Measurements from ENCODE around the gene ISM1.

ISM1 gene

GRCh38 chr20:13336308-13337089 lies 115.4 kb downstream of the ISM1 start:
- no peaks in the 10 kb centered on the region for H3K27me3 Mint-ChIP-seq (ENCODE audit: low read depth)
- no peak overlapping the region for H3K27ac Mint-ChIP-seq
- no peaks in the 10 kb centered on the region for H3K9me3 Mint-ChIP-seq
- H3K4me3 Mint-ChIP-seq, result no peak overlapping the region
- H3K36me3 Mint-ChIP-seq (ENCODE audit: low read depth), result no peaks in the 10 kb centered on the region
- H3K4me1 Mint-ChIP-seq (ENCODE audit: low read depth), result peaks cover 18% of the 10 kb centered on the region
- peak; percentile 35 for DNase-seq (ENCODE audit: low spot score)

- DNase-seq (ENCODE audit: low spot score), result no peak
- Mint-ChIP-seq H3K4me1 (ENCODE audit: low read depth) (peaks cover 18% of the 10 kb centered on the region), H3K36me3 (ENCODE audit: low read depth) (no peaks in the 10 kb centered on the region)
These were observed 116.2 kb downstream of the ISM1 start for GRCh38 chr20:13337090-13337784.

GRCh38 chr20:13338097-13338661 lies 117.1 kb downstream of the ISM1 start:
- Mint-ChIP-seq H3K27me3 (ENCODE audit: low read depth) (no peaks in the 10 kb centered on the region), H3K36me3 (ENCODE audit: low read depth) (no peaks in the 10 kb centered on the region), H3K9me3 (no peaks in the 10 kb centered on the region), H3K27ac (no peak overlapping the region), H3K4me3 (no peak overlapping the region), H3K4me1 (ENCODE audit: low read depth) (peaks cover 18% of the 10 kb centered on the region)
- DNase-seq (ENCODE audit: low spot score), result peak; percentile 30

More at GRCh38 chr20:13337090-13337784, 116.2 kb downstream of the ISM1 start:
- Mint-ChIP-seq H3K9me3 (no peaks in the 10 kb centered on the region), H3K27ac (peak overlapping the region; percentile 43), H3K4me3 (no peak overlapping the region), H3K27me3 (ENCODE audit: low read depth) (no peaks in the 10 kb centered on the region)

GRCh38 chr20:13338999-13339411 lies 117.9 kb downstream of the ISM1 start:
- Mint-ChIP-seq H3K9me3 (no peaks in the 10 kb centered on the region), H3K27ac (no peak overlapping the region), H3K27me3 (ENCODE audit: low read depth) (no peaks in the 10 kb centered on the region), H3K4me1 (ENCODE audit: low read depth) (peaks cover 18% of the 10 kb centered on the region), H3K36me3 (ENCODE audit: low read depth) (no peaks in the 10 kb centered on the region), H3K4me3 (no peak overlapping the region)
- no peak for DNase-seq (ENCODE audit: low spot score)

- Mint-ChIP-seq H3K4me3 (no peak overlapping the region), H3K27ac (no peak overlapping the region), H3K27me3 (ENCODE audit: low read depth) (no peaks in the 10 kb centered on the region), H3K36me3 (ENCODE audit: low read depth) (no peaks in the 10 kb centered on the region), H3K4me1 (ENCODE audit: low read depth) (peaks cover 18% of the 10 kb centered on the region), H3K9me3 (no peaks in the 10 kb centered on the region)
- DNase-seq (ENCODE audit: low spot score), result no peak
These were observed 119.0 kb downstream of the ISM1 start for GRCh38 chr20:13340088-13340487.

- Mint-ChIP-seq H3K4me1 (ENCODE audit: low read depth) (peaks cover 18% of the 10 kb centered on the region), H3K27ac (no peak overlapping the region)
These were observed 120.8 kb downstream of the ISM1 start for GRCh38 chr20:13341737-13342393.

GRCh38 chr20:13342469-13343242 lies 121.6 kb downstream of the ISM1 start:
- no peaks in the 10 kb centered on the region for H3K27me3 Mint-ChIP-seq (ENCODE audit: low read depth)
- no peak for DNase-seq (ENCODE audit: low spot score)
- no peak overlapping the region for H3K4me3 Mint-ChIP-seq
- H3K9me3 Mint-ChIP-seq, result no peaks in the 10 kb centered on the region
- H3K36me3 Mint-ChIP-seq (ENCODE audit: low read depth), result no peaks in the 10 kb centered on the region
- H3K4me1 Mint-ChIP-seq (ENCODE audit: low read depth), result peaks cover 13% of the 10 kb centered on the region
- no peak overlapping the region for H3K27ac Mint-ChIP-seq

More at GRCh38 chr20:13341737-13342393, 120.8 kb downstream of the ISM1 start:
- DNase-seq (ENCODE audit: low spot score), result peak; percentile 41
- Mint-ChIP-seq H3K4me3 (no peak overlapping the region), H3K36me3 (ENCODE audit: low read depth) (no peaks in the 10 kb centered on the region), H3K27me3 (ENCODE audit: low read depth) (no peaks in the 10 kb centered on the region), H3K9me3 (no peaks in the 10 kb centered on the region)

- no peaks in the 10 kb centered on the region for H3K27me3 Mint-ChIP-seq (ENCODE audit: low read depth)
- DNase-seq (ENCODE audit: low spot score), result no peak
- H3K4me3 Mint-ChIP-seq, result no peak overlapping the region
- peaks cover 6% of the 10 kb centered on the region for H3K4me1 Mint-ChIP-seq (ENCODE audit: low read depth)
- no peaks in the 10 kb centered on the region for H3K36me3 Mint-ChIP-seq (ENCODE audit: low read depth)
- no peak overlapping the region for H3K27ac Mint-ChIP-seq
- no peaks in the 10 kb centered on the region for H3K9me3 Mint-ChIP-seq
These were observed 123.6 kb downstream of the ISM1 start for GRCh38 chr20:13344671-13345070.

GRCh38 chr20:13348311-13349234 lies 127.5 kb downstream of the ISM1 start:
- Mint-ChIP-seq H3K27ac (no peak overlapping the region), H3K4me1 (ENCODE audit: low read depth) (peaks cover 4% of the 10 kb centered on the region), H3K4me3 (no peak overlapping the region), H3K36me3 (ENCODE audit: low read depth) (no peaks in the 10 kb centered on the region), H3K27me3 (ENCODE audit: low read depth) (no peaks in the 10 kb centered on the region), H3K9me3 (no peaks in the 10 kb centered on the region)
- DNase-seq (ENCODE audit: low spot score), result no peak

- DNase-seq (ENCODE audit: low spot score), result no peak
- H3K36me3 Mint-ChIP-seq (ENCODE audit: low read depth), result no peaks in the 10 kb centered on the region
- no peak overlapping the region for H3K4me3 Mint-ChIP-seq
- H3K9me3 Mint-ChIP-seq, result no peaks in the 10 kb centered on the region
- no peak overlapping the region for H3K27ac Mint-ChIP-seq
- H3K27me3 Mint-ChIP-seq (ENCODE audit: low read depth), result no peaks in the 10 kb centered on the region
- peaks cover 4% of the 10 kb centered on the region for H3K4me1 Mint-ChIP-seq (ENCODE audit: low read depth)
These were observed 128.1 kb downstream of the ISM1 start for GRCh38 chr20:13349235-13349604.
